ENCODE data around the gene ANAPC4. TPM values are rescaled to one million over a fixed set of nuclear protein-coding genes. Genes with fewer than 3 reads are reported as not detected.

The ANAPC4 gene
- total and polyA plus RNA-seq, 10 donors = 25.5 to 58.9 (median 43.5) TPM

DNA sequence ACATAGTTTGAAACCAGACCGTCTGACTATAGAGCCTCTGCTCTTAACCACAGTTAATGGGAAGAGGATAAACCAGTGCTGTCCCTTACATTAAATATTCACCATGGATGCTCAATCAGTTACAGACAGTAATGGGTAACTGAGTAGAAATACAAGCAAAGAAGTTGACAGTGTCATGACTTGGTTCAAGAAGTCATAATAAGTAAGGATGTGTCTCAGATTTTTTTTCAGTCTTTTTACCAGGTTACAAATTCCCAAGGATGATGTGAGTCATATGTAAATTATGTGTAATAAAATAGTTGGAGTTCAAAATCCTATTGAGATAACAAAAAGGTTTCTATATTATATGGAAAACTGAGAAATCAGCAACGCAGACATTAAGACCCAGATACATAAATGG lies 33.4 kb upstream of the ANAPC4 start:
- H3K27me3 ChIP-seq (replicated peaks in 1 of 7) = no peaks in the 10 kb centered on the region
- H3K27ac ChIP-seq = no peak overlapping the region
- H3K36me3 ChIP-seq = peaks cover 0 to 58% (median 2%) of the 10 kb centered on the region in 6 donors
- no peak overlapping the region for H3K4me3 ChIP-seq
- WGBS, 5 donors = 95 to 98% (median 97%) methylated on average over 2 of the region's 2 CpGs
- no peaks in the 10 kb centered on the region for H3K9me3 ChIP-seq
- H3K4me1 ChIP-seq = no peaks in the 10 kb centered on the region
- no peak for DNase-seq
- intact Hi-C loops (cut with DNase I; ENCODE audit: low total_unique reads) = no loop called here
- TF ChIP-seq POLR2AphosphoS5 (IDR thresholded peaks at IDR 0.05) (no peak), CTCF (IDR thresholded peaks at IDR 0.05 in 8 of 11, conservative IDR thresholded peaks at IDR 0.05 in 3 of 11) (no peak), POLR2A (IDR thresholded peaks at IDR 0.05) (no peak)

DNA sequence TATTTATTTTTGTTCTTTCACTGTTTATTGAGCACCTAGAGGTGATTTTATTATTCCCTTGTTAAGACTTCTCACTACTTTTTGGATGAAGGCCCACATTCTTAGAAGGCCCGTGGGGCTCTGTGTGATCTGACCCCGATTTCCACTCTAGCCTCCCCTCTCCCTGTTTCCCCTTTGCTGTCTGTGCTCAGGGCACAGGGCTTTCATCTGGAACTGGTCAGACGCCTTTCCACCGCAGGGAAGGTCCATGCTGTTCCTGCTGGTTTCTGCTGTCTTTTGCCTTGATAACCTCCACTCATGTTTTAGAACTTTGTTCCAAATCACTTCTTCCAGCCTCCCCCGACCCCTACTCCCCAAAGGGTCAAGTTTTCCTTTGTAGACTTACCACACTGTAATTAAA lies 31.3 kb upstream of the ANAPC4 start:
- Histone ChIP-seq H3K27me3 (replicated peaks in 1 of 7) (no peaks in the 10 kb centered on the region), H3K27ac (no peak overlapping the region), H3K4me1 (no peaks in the 10 kb centered on the region), H3K36me3 (peaks cover 0 to 59% (median 2%) of the 10 kb centered on the region in 6 donors), H3K4me3 (no peak overlapping the region), H3K9me3 (no peaks in the 10 kb centered on the region)
- DNase-seq = no peak
- intact Hi-C loops (cut with DNase I; ENCODE audit: low total_unique reads) = no loop called here
- no peak for TF ChIP-seq CTCF (IDR thresholded peaks at IDR 0.05 in 8 of 11, conservative IDR thresholded peaks at IDR 0.05 in 3 of 11)
- TF ChIP-seq POLR2AphosphoS5 (IDR thresholded peaks at IDR 0.05) = no peak
- no peak for TF ChIP-seq POLR2A (IDR thresholded peaks at IDR 0.05)
- WGBS, 5 donors = 79 to 88% (median 82%) methylated on average over 5 of the region's 5 CpGs

DNA sequence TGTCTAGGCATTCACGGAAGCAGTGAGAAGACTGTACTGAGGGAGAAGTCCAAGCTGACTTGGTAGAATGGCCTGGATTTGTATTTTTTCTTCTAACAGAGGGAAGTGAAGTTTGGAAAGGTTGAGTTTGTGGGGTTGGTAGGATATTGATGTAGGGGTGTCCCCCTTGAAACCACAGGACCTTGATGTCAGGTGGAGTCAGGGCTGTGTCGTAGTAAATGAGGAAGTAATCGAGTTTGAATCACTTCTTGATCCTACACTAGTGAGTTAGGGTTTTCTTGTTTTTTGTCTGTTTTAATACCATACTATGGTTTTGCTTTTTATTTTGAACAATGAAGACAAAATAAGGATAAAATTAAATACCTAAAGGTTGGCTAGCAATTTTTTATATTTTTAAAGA lies 30.1 kb upstream of the ANAPC4 start:
- H3K4me1 ChIP-seq = no peaks in the 10 kb centered on the region
- no peaks in the 10 kb centered on the region for H3K9me3 ChIP-seq
- TF ChIP-seq CTCF (IDR thresholded peaks at IDR 0.05 in 8 of 11, conservative IDR thresholded peaks at IDR 0.05 in 3 of 11) = no peak
- TF ChIP-seq POLR2A (IDR thresholded peaks at IDR 0.05) = no peak
- no peak for TF ChIP-seq POLR2AphosphoS5 (IDR thresholded peaks at IDR 0.05)
- no peak overlapping the region for H3K27ac ChIP-seq
- intact Hi-C loops (cut with DNase I; ENCODE audit: low total_unique reads) = no loop called here
- peaks cover 0 to 59% (median 4%) of the 10 kb centered on the region in 6 donors for H3K36me3 ChIP-seq
- no peak for DNase-seq
- H3K27me3 ChIP-seq (replicated peaks in 1 of 7) = no peaks in the 10 kb centered on the region
- H3K4me3 ChIP-seq = no peak overlapping the region
- 56 to 61% (median 60%) methylated on average over 3 of the region's 3 CpGs for WGBS, 5 donors

GRCh38 chr4:25347473-25347872 lies 29.6 kb upstream of the ANAPC4 start:
- Histone ChIP-seq H3K4me3 (no peak overlapping the region), H3K9me3 (no peaks in the 10 kb centered on the region), H3K27me3 (replicated peaks in 1 of 7) (no peaks in the 10 kb centered on the region), H3K27ac (no peak overlapping the region), H3K4me1 (no peaks in the 10 kb centered on the region), H3K36me3 (peaks cover 0 to 62% (median 4%) of the 10 kb centered on the region in 6 donors)
- WGBS, 5 donors = 86 to 98% (median 92%) methylated on average over 2 of the region's 2 CpGs
- intact Hi-C loops (cut with DNase I; ENCODE audit: low total_unique reads) = no loop called here
- DNase-seq = no peak
- TF ChIP-seq CTCF (IDR thresholded peaks at IDR 0.05 in 8 of 11, conservative IDR thresholded peaks at IDR 0.05 in 3 of 11) = no peak
- TF ChIP-seq POLR2A (IDR thresholded peaks at IDR 0.05) = no peak
- TF ChIP-seq POLR2AphosphoS5 (IDR thresholded peaks at IDR 0.05) = no peak

Data from spleen (tissue), 11 donors.